GM23338 (cell line): ENCODE results near the gene PPP4C. TPM values are rescaled to one million over a fixed set of nuclear protein-coding genes. Genes with fewer than 3 reads are reported as not detected.

Source experiments
- ATAC-seq: fragments of 200-7000 bp; cut with Tn5 transposase; 3 replicates; pipeline ENCODE4 v1.9.1; 2020
- DNase-seq: peaks from one replicate; pipeline ENCODE4 v3.0.0-alpha.2; 2015; ENCODE audit warnings: low spot score
- H2AFZ ChIP-seq: fragments of 200-600 bp; sonication (generic); 2 replicates; pipeline ENCODE4 v1.8.0; 2016; ENCODE audit warnings: antibody characterized with exemption, mild to moderate bottlenecking, moderate library complexity
- H3F3A ChIP-seq: fragments of 200-600 bp; sonication (generic); replicated peaks from 2 replicates; pipeline ENCODE4 v1.8.0; 2017; ENCODE audit warnings: antibody characterized with exemption, mixed run types, low read depth
- H3K27ac ChIP-seq: fragments of 200-600 bp; sonication (generic); 2 replicates; pipeline ENCODE4 v1.6.1; 2016; ENCODE audit warnings: low read depth
- H3K27me3 ChIP-seq: fragments of 200-600 bp; sonication (generic); 2 replicates; pipeline ENCODE4 v1.8.0; 2016; ENCODE audit warnings: mild to moderate bottlenecking, mixed run types, moderate library complexity; ENCODE audit not compliant: insufficient read depth
- H3K36me3 ChIP-seq: fragments of 200-600 bp; sonication (generic); 2 replicates; pipeline ENCODE4 v1.8.0; 2016; ENCODE audit warnings: mild to moderate bottlenecking; ENCODE audit not compliant: insufficient read depth
- H3K4me1 ChIP-seq: fragments of 200-600 bp; sonication (generic); 2 replicates; pipeline ENCODE4 v1.8.0; 2016; ENCODE audit warnings: mild to moderate bottlenecking, moderate library complexity; ENCODE audit not compliant: insufficient read depth
- H3K4me2 ChIP-seq: fragments of 200-600 bp; sonication (generic); 2 replicates; pipeline ENCODE4 v1.7.1; 2017; ENCODE audit warnings: mixed run types
- H3K4me3 ChIP-seq: fragments of 200-600 bp; sonication (generic); 2 replicates; pipeline ENCODE4 v1.6.1; 2016; ENCODE audit warnings: mixed run types
- H3K79me2 ChIP-seq: fragments of 200-600 bp; sonication (generic); replicated peaks from 2 replicates; pipeline ENCODE4 v1.8.0; 2017; ENCODE audit warnings: mild to moderate bottlenecking; ENCODE audit not compliant: insufficient read depth
- H3K9me2 ChIP-seq: fragments of 200-600 bp; sonication (generic); 2 replicates; pipeline ENCODE4 v1.8.0; 2017; ENCODE audit not compliant: insufficient read depth
- H4K20me1 ChIP-seq: fragments of 200-600 bp; sonication (generic); replicated peaks from 2 replicates; pipeline ENCODE4 v1.8.0; 2017; ENCODE audit warnings: mild to moderate bottlenecking; ENCODE audit not compliant: insufficient read depth
- H3K27ac Mint-ChIP-seq: 2 replicates; pipeline ENCODE4 v1.8.0; 2020; ENCODE audit warnings: inconsistent platforms, mild to moderate bottlenecking, moderate library complexity, mixed read lengths
- H3K27me3 Mint-ChIP-seq: 3 replicates; pipeline ENCODE4 v1.8.0; 2022; ENCODE audit warnings: low read depth, mild to moderate bottlenecking, moderate library complexity, mixed read lengths, inconsistent platforms; ENCODE audit not compliant: insufficient read depth, poor library complexity
- H3K36me3 Mint-ChIP-seq: 3 replicates; pipeline ENCODE4 v1.8.0; 2021; ENCODE audit warnings: low read depth, mild to moderate bottlenecking, inconsistent platforms, moderate library complexity, mixed read lengths
- H3K4me1 Mint-ChIP-seq: 3 replicates; pipeline ENCODE4 v1.8.0; 2020; ENCODE audit warnings: mild to moderate bottlenecking, inconsistent platforms, mixed read lengths
- H3K4me3 Mint-ChIP-seq: 3 replicates; pipeline ENCODE4 v1.8.0; 2021; ENCODE audit warnings: moderate library complexity, mild to moderate bottlenecking, inconsistent platforms, mixed read lengths
- H3K9me3 Mint-ChIP-seq: 3 replicates; pipeline ENCODE4 v1.8.0; 2020; ENCODE audit warnings: moderate library complexity, mild to moderate bottlenecking, inconsistent platforms, mixed read lengths
- CREB1 ChIP-seq: fragments of 250-450 bp; sonication (Bioruptor Pico); IDR thresholded peaks from 2 replicates; pipeline ENCODE4 v1.5.0; 2020; ENCODE audit warnings: low read depth, mild to moderate bottlenecking, moderate library complexity
- EZH2 ChIP-seq: fragments of 200-600 bp; sonication (generic); IDR thresholded peaks from one replicate; pipeline ENCODE4 v1.8.0; 2017; ENCODE audit warnings: antibody characterized with exemption, mild to moderate bottlenecking, low read depth; ENCODE audit not compliant: unreplicated experiment
- EZH2phosphoT487 ChIP-seq: fragments of 200-600 bp; sonication (generic); IDR thresholded peaks from one replicate; pipeline ENCODE4 v1.8.1; 2018; ENCODE audit warnings: antibody characterized with exemption; ENCODE audit not compliant: unreplicated experiment
- JUNB ChIP-seq: IDR thresholded peaks from one replicate; pipeline ENCODE4 v1.6.1; 2016; ENCODE audit warnings: antibody characterized with exemption; ENCODE audit not compliant: unreplicated experiment
- NANOG ChIP-seq: IDR thresholded peaks from 2 replicates; pipeline ENCODE4 v1.6.1; 2016; ENCODE audit warnings: antibody characterized with exemption, borderline replicate concordance
- ZNF114 ChIP-seq: fragments of 250-450 bp; sonication (Bioruptor Pico); IDR thresholded peaks from 2 replicates; pipeline ENCODE4 v1.5.0; 2020; ENCODE audit warnings: mild to moderate bottlenecking, moderate library complexity
- ZNF331 ChIP-seq: fragments of 250-450 bp; sonication (Bioruptor Pico); IDR thresholded peaks from 2 replicates; pipeline ENCODE4 v1.5.0; 2020; ENCODE audit warnings: low read depth, mild to moderate bottlenecking, moderate library complexity
- polyA plus RNA-seq: library from polyadenylated mRNA; unstranded; fragments of >200 nt; fragmentation: Nextera tagmentation; extraction: Ambion mirVana; gene quantifications from 2 replicates; pipeline ENCODE4 v1.2.1, GENCODE V29; 2016
- total RNA-seq: library from RNA; depleted of rRNA; stranded (reverse); fragments of >200 nt; shearing (Covaris generic); gene quantifications from 2 replicates; pipeline ENCODE4 v1.2.3, GENCODE V29; 2014
- TF ChIP-seq, protein P1 (sequence below): IDR thresholded peaks from one replicate; pipeline ENCODE4 v1.6.1; 2018; ENCODE audit warnings: antibody characterized with exemption; ENCODE audit not compliant: unreplicated experiment
- TF ChIP-seq, protein P2 (sequence below), 2 experiments: fragments of 200-600 bp in 1 of 2; sonication (generic) in 1 of 2; conservative IDR thresholded peaks; 2 replicates each; pipeline versions ENCODE4 v1.5.1 to v1.6.1; 2016 to 2017; ENCODE audit warnings: antibody characterized with exemption in 2 of 2, low read depth in 2 of 2, mild to moderate bottlenecking in 2 of 2, moderate library complexity in 1 of 2
- TF ChIP-seq, protein P3 (sequence below): IDR thresholded peaks from 2 replicates; pipeline ENCODE4 v1.6.1; 2016; ENCODE audit warnings: antibody characterized with exemption

Gene PPP4C
- total and polyA plus RNA-seq, 2 experiments from 2014 or later, result 120 to 170 TPM

DNA sequence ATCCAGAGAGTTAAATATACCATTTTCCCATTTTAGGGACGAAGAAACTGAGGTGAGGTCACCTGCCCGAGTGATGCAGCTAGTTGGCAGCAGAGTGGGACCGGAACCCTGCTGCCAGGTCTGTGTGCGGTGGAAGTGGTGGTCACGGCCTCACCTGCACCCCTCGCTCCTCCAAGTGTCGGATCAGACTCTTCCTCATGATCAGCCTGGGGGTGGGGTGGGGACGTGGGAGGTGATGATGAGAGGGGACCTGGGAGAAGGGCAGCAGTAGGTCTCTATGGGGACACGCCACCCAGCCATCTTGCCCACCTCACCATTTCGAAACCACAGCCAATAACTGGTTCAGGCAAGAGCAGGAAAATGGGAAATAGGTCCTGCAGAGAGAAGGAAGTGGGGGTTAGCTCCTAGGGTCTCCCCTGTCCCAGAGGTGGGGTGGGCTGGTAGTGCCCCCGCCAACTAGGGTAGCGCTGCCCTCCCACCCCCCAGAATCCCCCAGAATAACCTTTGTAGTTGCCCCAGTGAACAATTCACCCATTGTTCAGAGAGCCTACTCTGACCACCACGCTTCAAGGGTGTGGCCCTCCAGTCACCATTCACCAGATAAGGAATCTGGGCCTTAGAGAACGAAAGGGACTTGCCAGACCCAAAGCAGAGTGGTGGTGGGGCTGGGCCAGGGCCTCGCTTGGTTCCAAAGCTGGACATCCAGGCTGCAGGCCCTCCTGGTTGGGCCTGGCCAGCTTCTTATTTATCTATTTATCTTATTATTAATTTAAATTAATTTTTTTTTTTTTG, 32.5 kb downstream of the PPP4C start:
- Histone ChIP-seq H3K4me2 (no peak overlapping the region), H3K27me3 (no peaks in the 10 kb centered on the region), H3K27ac (no peak overlapping the region), H3F3A (no peaks in the 10 kb centered on the region; the same call in 1 of the 2 replicates), H3K36me3 (no peaks in the 10 kb centered on the region), H4K20me1 (no peaks in the 10 kb centered on the region), H3K9me2 (no peaks in the 10 kb centered on the region), H3K4me3 (no peak overlapping the region), H2AFZ (no peak overlapping the region), H3K4me1 (peaks cover 4% of the 10 kb centered on the region), H3K79me2 (no peaks in the 10 kb centered on the region)
- no peak for DNase-seq
- TF ChIP-seq, protein P1, sequence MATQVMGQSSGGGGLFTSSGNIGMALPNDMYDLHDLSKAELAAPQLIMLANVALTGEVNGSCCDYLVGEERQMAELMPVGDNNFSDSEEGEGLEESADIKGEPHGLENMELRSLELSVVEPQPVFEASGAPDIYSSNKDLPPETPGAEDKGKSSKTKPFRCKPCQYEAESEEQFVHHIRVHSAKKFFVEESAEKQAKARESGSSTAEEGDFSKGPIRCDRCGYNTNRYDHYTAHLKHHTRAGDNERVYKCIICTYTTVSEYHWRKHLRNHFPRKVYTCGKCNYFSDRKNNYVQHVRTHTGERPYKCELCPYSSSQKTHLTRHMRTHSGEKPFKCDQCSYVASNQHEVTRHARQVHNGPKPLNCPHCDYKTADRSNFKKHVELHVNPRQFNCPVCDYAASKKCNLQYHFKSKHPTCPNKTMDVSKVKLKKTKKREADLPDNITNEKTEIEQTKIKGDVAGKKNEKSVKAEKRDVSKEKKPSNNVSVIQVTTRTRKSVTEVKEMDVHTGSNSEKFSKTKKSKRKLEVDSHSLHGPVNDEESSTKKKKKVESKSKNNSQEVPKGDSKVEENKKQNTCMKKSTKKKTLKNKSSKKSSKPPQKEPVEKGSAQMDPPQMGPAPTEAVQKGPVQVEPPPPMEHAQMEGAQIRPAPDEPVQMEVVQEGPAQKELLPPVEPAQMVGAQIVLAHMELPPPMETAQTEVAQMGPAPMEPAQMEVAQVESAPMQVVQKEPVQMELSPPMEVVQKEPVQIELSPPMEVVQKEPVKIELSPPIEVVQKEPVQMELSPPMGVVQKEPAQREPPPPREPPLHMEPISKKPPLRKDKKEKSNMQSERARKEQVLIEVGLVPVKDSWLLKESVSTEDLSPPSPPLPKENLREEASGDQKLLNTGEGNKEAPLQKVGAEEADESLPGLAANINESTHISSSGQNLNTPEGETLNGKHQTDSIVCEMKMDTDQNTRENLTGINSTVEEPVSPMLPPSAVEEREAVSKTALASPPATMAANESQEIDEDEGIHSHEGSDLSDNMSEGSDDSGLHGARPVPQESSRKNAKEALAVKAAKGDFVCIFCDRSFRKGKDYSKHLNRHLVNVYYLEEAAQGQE, result no peak
- TF ChIP-seq EZH2phosphoT487, result no peak
- TF ChIP-seq, protein P2, sequence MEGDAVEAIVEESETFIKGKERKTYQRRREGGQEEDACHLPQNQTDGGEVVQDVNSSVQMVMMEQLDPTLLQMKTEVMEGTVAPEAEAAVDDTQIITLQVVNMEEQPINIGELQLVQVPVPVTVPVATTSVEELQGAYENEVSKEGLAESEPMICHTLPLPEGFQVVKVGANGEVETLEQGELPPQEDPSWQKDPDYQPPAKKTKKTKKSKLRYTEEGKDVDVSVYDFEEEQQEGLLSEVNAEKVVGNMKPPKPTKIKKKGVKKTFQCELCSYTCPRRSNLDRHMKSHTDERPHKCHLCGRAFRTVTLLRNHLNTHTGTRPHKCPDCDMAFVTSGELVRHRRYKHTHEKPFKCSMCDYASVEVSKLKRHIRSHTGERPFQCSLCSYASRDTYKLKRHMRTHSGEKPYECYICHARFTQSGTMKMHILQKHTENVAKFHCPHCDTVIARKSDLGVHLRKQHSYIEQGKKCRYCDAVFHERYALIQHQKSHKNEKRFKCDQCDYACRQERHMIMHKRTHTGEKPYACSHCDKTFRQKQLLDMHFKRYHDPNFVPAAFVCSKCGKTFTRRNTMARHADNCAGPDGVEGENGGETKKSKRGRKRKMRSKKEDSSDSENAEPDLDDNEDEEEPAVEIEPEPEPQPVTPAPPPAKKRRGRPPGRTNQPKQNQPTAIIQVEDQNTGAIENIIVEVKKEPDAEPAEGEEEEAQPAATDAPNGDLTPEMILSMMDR (conservative IDR thresholded peaks at IDR 0.05; ENCODE audit: low read depth in 2 of 2), result no peak
- TF ChIP-seq ZNF331 (CRISPR knock-in tag), result no peak
- TF ChIP-seq, protein P3, sequence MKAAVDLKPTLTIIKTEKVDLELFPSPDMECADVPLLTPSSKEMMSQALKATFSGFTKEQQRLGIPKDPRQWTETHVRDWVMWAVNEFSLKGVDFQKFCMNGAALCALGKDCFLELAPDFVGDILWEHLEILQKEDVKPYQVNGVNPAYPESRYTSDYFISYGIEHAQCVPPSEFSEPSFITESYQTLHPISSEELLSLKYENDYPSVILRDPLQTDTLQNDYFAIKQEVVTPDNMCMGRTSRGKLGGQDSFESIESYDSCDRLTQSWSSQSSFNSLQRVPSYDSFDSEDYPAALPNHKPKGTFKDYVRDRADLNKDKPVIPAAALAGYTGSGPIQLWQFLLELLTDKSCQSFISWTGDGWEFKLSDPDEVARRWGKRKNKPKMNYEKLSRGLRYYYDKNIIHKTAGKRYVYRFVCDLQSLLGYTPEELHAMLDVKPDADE, result no peak
- no peak for TF ChIP-seq ZNF114 (CRISPR knock-in tag)
- TF ChIP-seq CREB1, result no peak
- TF ChIP-seq EZH2, result no peak
- TF ChIP-seq NANOG, result no peak
- no peak for TF ChIP-seq JUNB
- Mint-ChIP-seq H3K4me1 (peaks cover 9% of the 10 kb centered on the region), H3K9me3 (no peaks in the 10 kb centered on the region; the same call in 2 of the 3 replicates), H3K36me3 (no peaks in the 10 kb centered on the region; the same call in 2 of the 3 replicates), H3K27me3 (peaks cover 2% of the 10 kb centered on the region), H3K27ac (no peak overlapping the region), H3K4me3 (no peak overlapping the region)
- ATAC-seq, result no peak
